GM12873 (cell line): ENCODE data around the gene XDH.

Source experiments
- CTCF ChIP-seq: IDR thresholded peaks from 2 replicates; pipeline ENCODE4 v1.5.1; 2012; ENCODE audit warnings: low read depth, mild to moderate bottlenecking, moderate library complexity, low read length, control low read depth; ENCODE audit not compliant: insufficient read depth; ENCODE audit errors: missing control alignments

The XDH gene

GRCh38 chr2:31381601-31382000 is 32.9 kb downstream of the XDH start:
- no peak for TF ChIP-seq CTCF

DNA sequence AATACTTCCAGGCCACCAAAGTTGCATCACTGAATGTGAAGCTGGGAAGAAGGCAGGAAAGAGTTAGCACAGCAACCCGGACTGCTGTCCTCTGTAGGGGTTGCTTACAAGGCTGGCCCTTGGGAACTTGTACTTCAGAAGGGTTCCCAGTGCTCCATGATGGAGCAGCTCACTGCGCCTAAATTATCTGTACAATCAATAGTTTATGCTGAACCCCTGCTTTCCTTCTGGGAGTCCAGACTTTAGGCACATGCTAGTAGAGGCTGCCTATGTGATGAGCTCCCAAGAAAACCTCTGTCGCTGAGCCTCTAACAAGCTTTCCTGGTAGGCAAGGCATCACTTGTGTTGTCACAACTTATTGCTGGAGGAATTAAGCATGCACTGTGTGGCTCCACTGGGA is 34.3 kb downstream of the XDH start:
- no peak for TF ChIP-seq CTCF

GRCh38 chr2:31379747-31380146 is 34.8 kb downstream of the XDH start:
- no peak for TF ChIP-seq CTCF

DNA sequence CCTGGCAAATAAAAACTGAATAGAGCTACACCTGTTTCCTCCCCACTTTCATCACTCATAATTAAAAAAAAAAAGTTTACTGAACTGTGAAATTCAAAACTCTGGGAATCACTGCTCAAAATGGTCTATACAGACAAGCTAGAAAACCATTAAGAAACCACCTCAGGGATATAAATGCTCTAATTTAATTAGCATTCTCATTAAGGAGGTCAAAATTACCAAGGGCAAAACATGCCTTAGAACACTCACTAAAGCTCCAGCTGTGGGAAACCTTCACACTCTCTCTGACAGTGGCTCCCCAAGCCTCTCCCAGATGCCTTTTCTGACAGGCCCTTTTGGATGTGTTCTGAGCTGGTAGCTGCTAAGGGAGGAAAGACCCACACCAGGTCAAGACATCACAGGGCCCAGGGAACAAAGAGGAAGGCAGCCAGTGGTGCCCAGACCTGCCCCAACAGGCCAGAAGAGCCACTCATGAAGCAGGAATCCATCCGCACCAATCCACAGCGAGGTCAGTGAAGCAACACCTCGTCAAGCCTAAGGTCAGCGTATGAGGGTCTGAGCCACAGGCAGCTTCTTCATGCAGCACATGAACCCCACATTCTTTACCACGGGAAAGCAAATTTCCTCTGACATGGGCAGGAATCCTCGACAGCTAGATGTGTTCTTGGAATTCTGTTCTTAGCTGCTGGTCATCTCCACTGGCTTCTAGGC is 35.6 kb downstream of the XDH start:
- TF ChIP-seq CTCF, result no peak

DNA sequence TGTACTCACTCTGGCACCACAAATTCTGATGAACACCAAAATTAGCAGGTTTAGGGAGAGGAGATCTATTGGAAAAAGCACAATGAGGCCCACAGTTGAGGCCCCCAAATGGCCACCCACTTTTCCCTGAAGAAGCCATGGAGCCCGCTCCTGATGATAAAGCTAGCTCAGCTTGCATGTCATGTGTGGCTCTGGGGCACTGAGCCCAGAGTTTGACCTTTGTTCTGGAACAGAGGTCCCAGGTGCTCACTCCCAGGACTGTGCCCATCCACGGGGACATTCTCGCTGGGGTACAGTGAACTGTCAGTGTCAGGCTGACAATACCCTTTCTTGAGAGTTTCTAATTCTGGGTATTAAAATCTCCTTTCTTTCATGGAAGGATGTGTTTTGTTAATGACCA is 36.2 kb downstream of the XDH start:
- no peak for TF ChIP-seq CTCF

- no peak for TF ChIP-seq CTCF
These were observed 41.4 kb downstream of the XDH start for GRCh38 chr2:31373127-31373526.

- TF ChIP-seq CTCF, result no peak
These were observed 42.4 kb downstream of the XDH start for GRCh38 chr2:31372097-31372496.
